Suppressor macrophage (primary cell): ENCODE measurements around the gene LRRC47.

Experiments
- DNase-seq, 4 experiments: peaks; one replicate each; pipeline ENCODE4 v3.0.0-alpha.2; 2020 to 2022

LRRC47 gene

GRCh38 chr1:3731583-3732433 is 64.5 kb downstream of the LRRC47 start:
- DNase-seq: no peak

GRCh38 chr1:3730543-3731247 is 65.6 kb downstream of the LRRC47 start:
- no peak for DNase-seq

GRCh38 chr1:3729594-3730542 is 66.4 kb downstream of the LRRC47 start:
- no peak for DNase-seq
